HepG2 (cell line): ENCODE data around the gene FOSB. TPM values are rescaled to one million over a fixed set of nuclear protein-coding genes. Genes with fewer than 3 reads are reported as not detected.

ENCODE experiments used
- ATAC-seq: fragments of 200-7000 bp; cut with Tn5 transposase; 3 replicates; pipeline ENCODE4 v1.9.1; 2020; ENCODE audit warnings: mild to moderate bottlenecking, moderate library complexity
- BruUV-seq: library from RNA; stranded (reverse); fragments of 400-500 nt; replicated peaks from 2 replicates; lab custom pipeline; 2021; lab: Mats Ljungman, UMichigan
- CTCF ChIA-PET: fragments of 300-600 bp; formaldehyde crosslinking; extraction: SDS; loops from one replicate; lab custom pipeline; 2021; ENCODE audit warnings: low total read pairs, inconsistent platforms, low intra/inter-chr PET ratio; lab: Yijun Ruan, JAX
- POLR2A ChIA-PET: fragments of 350-600 bp; sonication (Branson Sonifier 250); formaldehyde crosslinking; loops from one replicate; lab custom pipeline; 2020; ENCODE audit warnings: antibody characterized with exemption, inconsistent platforms; lab: Yijun Ruan, JAX
- DNase-seq: peaks from one replicate; pipeline ENCODE4 v3.0.0-alpha.2; 2015; ENCODE audit warnings: low spot score
- FAIRE-seq: peaks from 3 replicates; lab custom pipeline; 2011; peaks lifted over from hg19 to GRCh38; lab: Jason Lieb, UNC
- H2AFZ ChIP-seq: one replicate; pipeline ENCODE4 v1.6.1; 2011; ENCODE audit warnings: low read length, inconsistent platforms
- H3K27ac ChIP-seq: fragments of 300-600 bp; 3 replicates; pipeline ENCODE4 v1.8.0; 2011; ENCODE audit warnings: mixed run types, mild to moderate bottlenecking, mixed read lengths, low read length, inconsistent platforms; ENCODE audit not compliant: insufficient read depth; ENCODE audit errors: extremely low read length
- H3K27me3 ChIP-seq, 2 experiments: fragments of 200-600 bp in 1 of 2; 2 replicates in 1 of 2; 3 replicates in 1 of 2; pipeline versions ENCODE4 v1.6.0 to v1.8.0; 2011; ENCODE audit warnings: low read length in 2 of 2, mild to moderate bottlenecking in 2 of 2, moderate library complexity in 2 of 2, inconsistent platforms in 1 of 2; ENCODE audit not compliant: insufficient read depth in 2 of 2, control insufficient read depth in 1 of 2
- H3K36me3 ChIP-seq, 2 experiments: fragments of 200-600 bp in 1 of 2; replicated peaks in 1 of 2; 2 replicates in 1 of 2; 3 replicates in 1 of 2; pipeline versions ENCODE4 v1.5.1 to v1.8.0; 2011; ENCODE audit warnings: low read length in 2 of 2, inconsistent platforms in 1 of 2; ENCODE audit not compliant: insufficient read depth in 2 of 2, control insufficient read depth in 1 of 2
- H3K4me1 ChIP-seq: 2 replicates; pipeline ENCODE4 v1.5.1; 2012; ENCODE audit warnings: low read length, inconsistent platforms; ENCODE audit not compliant: insufficient read depth
- H3K4me2 ChIP-seq: 2 replicates; pipeline ENCODE4 v1.6.0; 2011; ENCODE audit warnings: low read depth, low read length, inconsistent platforms
- H3K4me3 ChIP-seq, 3 experiments: fragments of 200-600 bp in 1 of 3; sonication (generic), shearing (Covaris generic) in 1 of 3; replicated peaks in 1 of 3; 2 replicates each; pipeline ENCODE4 v1.5.1; 2011 to 2016; ENCODE audit warnings: low read length in 3 of 3, inconsistent platforms in 2 of 3, low read depth in 2 of 3, mild to moderate bottlenecking in 2 of 3, control low read depth in 1 of 3, mixed read lengths in 1 of 3; ENCODE audit not compliant: insufficient read depth in 1 of 3
- H3K79me2 ChIP-seq: one replicate; pipeline ENCODE4 v1.6.1; 2011; ENCODE audit warnings: low read length, inconsistent platforms; ENCODE audit not compliant: insufficient read depth
- H3K9ac ChIP-seq: 2 replicates; pipeline ENCODE4 v1.6.0; 2011; ENCODE audit warnings: mild to moderate bottlenecking, low read depth, low read length, inconsistent platforms; ENCODE audit not compliant: insufficient read depth
- H3K9me3 ChIP-seq: 2 replicates; pipeline ENCODE4 v1.5.1; 2012; ENCODE audit warnings: mild to moderate bottlenecking, low read length
- H4K20me1 ChIP-seq: 2 replicates; pipeline ENCODE4 v1.6.0; 2011; ENCODE audit warnings: inconsistent platforms, mild to moderate bottlenecking, low read length, moderate library complexity; ENCODE audit not compliant: insufficient read depth
- ATF7 ChIP-seq, 2 experiments: fragments of 450-650 bp in 1 of 2; sonication (generic) in 1 of 2; formaldehyde crosslinking in 1 of 2; IDR thresholded peaks; 2 replicates each; pipeline versions ENCODE4 v1.4.0 to v1.6.1; 2016 to 2020; ENCODE audit warnings: antibody characterized with exemption in 1 of 2, mild to moderate bottlenecking in 1 of 2, missing genetic modification reagents in 1 of 2
- ELF3 ChIP-seq: IDR thresholded peaks from 2 replicates; pipeline ENCODE4 v1.6.1; 2016; ENCODE audit warnings: missing genetic modification reagents, missing compliant biosample characterization
- EP300 ChIP-seq, 3 experiments: sonication (generic) in 1 of 3; formaldehyde crosslinking in 1 of 3; IDR thresholded peaks; 2 replicates each; pipeline versions ENCODE4 v1.5.1 to v1.6.1; 2011 to 2020; ENCODE audit warnings: low read depth in 2 of 3, low read length in 2 of 3, borderline replicate concordance in 1 of 3, improper control_type of control experiment in 1 of 3, mild to moderate bottlenecking in 1 of 3, missing genetic modification reagents in 1 of 3, moderate library complexity in 1 of 3
- FOXA3 ChIP-seq: IDR thresholded peaks from 2 replicates; pipeline ENCODE4 v1.6.1; 2016; ENCODE audit warnings: missing genetic modification reagents, missing compliant biosample characterization
- SAP130 ChIP-seq: IDR thresholded peaks from 2 replicates; pipeline ENCODE4 v1.6.1; 2016; ENCODE audit warnings: low read depth
- WGBS: methylation state at CpG from one replicate; pipeline ENCODE4 v1.1.6; 2017; ENCODE audit warnings: low lambda C conversion rate; 5-methylcytosine and 5-hydroxymethylcytosine counted together
- in situ Hi-C: cut with HindIII; loops from 2 replicates; pipeline ENCODE4 v1.10.0; 2017; ENCODE audit warnings: low pct_unique_long_range_greater_than_20kb; ENCODE audit not compliant: extremely low pct_ligation_motif_present
- intact Hi-C: fragments of 100-400 bp; cut with micrococcal nuclease; formaldehyde crosslinking; loops from one replicate; pipeline ENCODE4 v1.10.0; 2022; ENCODE audit not compliant: unreplicated experiment
- polyA plus RNA-seq, 8 experiments: library from polyadenylated mRNA; depleted of rRNA in 3 of 8; stranded (reverse) in 7 of 8; unstranded in 1 of 8; fragments of >200 nt; fragmentation: Illumina TruSeq in 4 of 8; extraction: Trizol in 4 of 8; gene quantifications; 2 replicates each; pipeline versions ENCODE4 v1.2.1 to v1.2.3, GENCODE V29; 2011 to 2016; ENCODE audit warnings: low read depth in 4 of 8, missing spikeins in 1 of 8, mixed read lengths in 1 of 8; ENCODE audit not compliant: insufficient read depth in 1 of 8
- total RNA-seq, 5 experiments: library from RNA; depleted of rRNA; stranded (reverse); fragments of >200 nt; fragmentation: Illumina TruSeq; extraction: Trizol; gene quantifications; 2 replicates each; pipeline ENCODE4 v1.2.3, GENCODE V29; 2016; ENCODE audit warnings: low read depth in 1 of 5
- TF ChIP-seq, protein P1 (sequence below): IDR thresholded peaks from 2 replicates; pipeline ENCODE4 v1.6.1; 2018; ENCODE audit warnings: missing genetic modification reagents, mild to moderate bottlenecking, missing compliant biosample characterization

FOSB gene
- total and polyA plus RNA-seq, 2 of the 13 experiments (the other 11 are each of a cell fraction or from before 2014, with no cell fraction given), result 2.8 to 6.0 TPM

DNA sequence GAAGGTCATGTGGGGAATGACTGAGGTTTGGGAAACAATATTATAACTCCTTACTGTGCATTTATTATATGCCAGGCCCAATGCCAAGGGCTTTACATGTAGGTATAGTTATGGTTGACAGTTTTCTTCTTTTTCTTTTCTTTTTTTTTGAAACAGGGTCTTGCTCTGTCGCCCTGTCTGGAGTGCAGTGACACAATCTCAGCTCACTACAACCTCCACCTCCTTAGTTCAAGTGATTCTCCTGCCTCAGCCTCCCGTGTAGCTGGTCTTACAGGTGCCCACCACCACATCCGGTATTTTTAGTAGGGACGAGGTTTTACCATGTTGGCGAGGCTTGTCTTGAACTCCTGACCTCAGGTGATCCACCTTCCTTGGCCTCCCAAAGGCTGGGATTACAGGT lies 15.2 kb downstream of the FOSB start:
- in situ Hi-C loops, result no loop called here
- ATAC-seq (no peak), FAIRE-seq (no peak), DNase-seq (no peak)
- BruUV-seq, result no TSS peak
- Histone ChIP-seq H3K79me2 (no peaks in the 10 kb centered on the region), H2AFZ (no peak overlapping the region), H3K27me3 (peaks cover 0 to 7% of the 10 kb centered on the region in 2 experiments; a peak in 2 of 5 replicates), H3K4me1 (peaks cover 35% of the 10 kb centered on the region), H3K4me3 (no peak overlapping the region), H3K9me3 (no peaks in the 10 kb centered on the region), H3K27ac (no peak overlapping the region), H3K9ac (no peak overlapping the region), H3K4me2 (no peak overlapping the region), H3K36me3 (no peaks in the 10 kb centered on the region), H4K20me1 (no peaks in the 10 kb centered on the region)
- no peak for TF ChIP-seq ATF7 (IDR thresholded peaks at IDR 0.05)
- no peak for TF ChIP-seq ATF7 (CRISPR knock-in tag; IDR thresholded peaks at IDR 0.05)
- intact Hi-C loops, result no loop called here
- ChIA-PET POLR2A (no interaction called here), CTCF (no interaction called here)
- WGBS, result 48% methylated on average over 5 of the region's 5 CpGs

DNA sequence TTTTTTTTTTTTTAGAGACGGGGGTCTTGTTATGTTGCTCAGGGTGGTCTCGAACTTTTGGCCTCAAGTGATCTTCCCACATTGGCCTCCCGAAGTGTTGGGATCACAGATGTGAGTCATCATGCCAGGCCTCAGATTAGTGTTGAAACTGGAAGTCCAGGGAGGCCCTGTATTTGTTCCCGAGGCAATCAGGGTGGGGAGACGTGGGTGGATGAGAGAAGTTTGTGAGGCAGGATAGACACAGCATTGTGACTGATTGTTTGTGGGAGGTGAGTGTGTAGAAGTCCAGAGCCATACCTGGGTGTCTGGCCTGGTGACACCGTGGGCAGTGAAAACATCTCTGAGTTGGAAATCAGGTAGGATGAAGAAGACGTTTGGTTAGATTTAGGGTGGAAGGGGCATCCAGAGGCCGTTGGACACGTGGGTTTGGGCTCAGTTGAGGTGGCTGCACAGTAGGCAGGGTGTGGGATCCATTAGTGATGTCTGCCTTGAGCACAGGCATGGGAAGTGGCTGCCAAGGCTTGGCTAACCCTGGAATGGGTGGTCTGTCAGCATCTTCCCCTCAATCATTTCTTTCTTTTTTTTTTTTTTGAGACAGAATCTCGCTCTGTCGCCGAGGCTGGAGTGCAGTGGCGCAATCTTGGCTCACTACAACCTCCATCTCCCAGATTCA lies 16.6 kb downstream of the FOSB start:
- ChIA-PET CTCF (interaction anchor here (1.2 to 2.4 kb wide), 4 partner anchors 9 to 80 kb away, joined by 4 to 21 read pairs (median 12); partner anchors contain the start of gene PPP1R13L), POLR2A (interaction anchor here (1.1 to 1.8 kb wide), 6 partner anchors 15 to 100 kb away, joined by 3 to 8 read pairs (median 4); partner anchors contain the start of gene FOSB)
- 18% methylated on average over 13 of the region's 13 CpGs for WGBS
- intact Hi-C loops, result no loop called here
- H4K20me1 ChIP-seq, result no peaks in the 10 kb centered on the region
- DNase-seq (peak; percentile 57), ATAC-seq (peak; percentile 21), FAIRE-seq (no peak)
- in situ Hi-C loops, result no loop called here
- H3K9ac ChIP-seq, result no peak overlapping the region
- H3K36me3 ChIP-seq, result no peaks in the 10 kb centered on the region
- H3K4me2 ChIP-seq, result peak overlapping the region; percentile 77
- peak overlapping the region in 1 of 3 experiments; percentile 22; a peak in 1 of 6 replicates for H3K4me3 ChIP-seq
- H3K4me1 ChIP-seq, result peaks cover 29% of the 10 kb centered on the region
- peaks cover 0 to 7% of the 10 kb centered on the region in 2 experiments; a peak in 2 of 5 replicates for H3K27me3 ChIP-seq
- no peaks in the 10 kb centered on the region for H3K79me2 ChIP-seq
- no peak overlapping the region for H2AFZ ChIP-seq
- no TSS peak for BruUV-seq
- no peaks in the 10 kb centered on the region for H3K9me3 ChIP-seq
- no peak overlapping the region for H3K27ac ChIP-seq
- TF ChIP-seq, protein P1, sequence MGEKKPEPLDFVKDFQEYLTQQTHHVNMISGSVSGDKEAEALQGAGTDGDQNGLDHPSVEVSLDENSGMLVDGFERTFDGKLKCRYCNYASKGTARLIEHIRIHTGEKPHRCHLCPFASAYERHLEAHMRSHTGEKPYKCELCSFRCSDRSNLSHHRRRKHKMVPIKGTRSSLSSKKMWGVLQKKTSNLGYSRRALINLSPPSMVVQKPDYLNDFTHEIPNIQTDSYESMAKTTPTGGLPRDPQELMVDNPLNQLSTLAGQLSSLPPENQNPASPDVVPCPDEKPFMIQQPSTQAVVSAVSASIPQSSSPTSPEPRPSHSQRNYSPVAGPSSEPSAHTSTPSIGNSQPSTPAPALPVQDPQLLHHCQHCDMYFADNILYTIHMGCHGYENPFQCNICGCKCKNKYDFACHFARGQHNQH (CRISPR knock-in tag), result 0 out of 2 replicates have a peak, but pooled peaks have one; percentile 30
- TF ChIP-seq SAP130 (CRISPR knock-in tag) (0 out of 2 replicates have a peak, but pooled peaks have one; percentile 16), FOXA3 (peak; percentile 7; the same call in 1 of the 2 replicates), ELF3 (CRISPR knock-in tag) (no peak), EP300 (IDR thresholded peaks at IDR 0.05; ENCODE audit: low read depth in 2 of 2, low read length in 2 of 2) (no peak), EP300 (CRISPR knock-in tag; IDR thresholded peaks at IDR 0.05; ENCODE audit: borderline replicate concordance) (peak; percentile 40; the same call in 1 of the 2 replicates)
